Activated T-cell treated with anti-CD3 and anti-CD28 coated beads, Interleukin-2, amount 50 U/mL, for 48 hours (primary cell): Measurements from ENCODE around the gene LEMD1.
A peak's percentile ranks its signal among the peaks of the same experiment; 100 is the strongest.
"Not testable (repeated sequence)": the region's sequence is repeated elsewhere in the genome, so short reads cannot be mapped to it uniquely, and the experiment has no call there.

Experiments used
- DNase-seq, 2 experiments: peaks; one replicate each; pipeline ENCODE4 v3.0.0-alpha.2; 2020

Gene LEMD1

DNA sequence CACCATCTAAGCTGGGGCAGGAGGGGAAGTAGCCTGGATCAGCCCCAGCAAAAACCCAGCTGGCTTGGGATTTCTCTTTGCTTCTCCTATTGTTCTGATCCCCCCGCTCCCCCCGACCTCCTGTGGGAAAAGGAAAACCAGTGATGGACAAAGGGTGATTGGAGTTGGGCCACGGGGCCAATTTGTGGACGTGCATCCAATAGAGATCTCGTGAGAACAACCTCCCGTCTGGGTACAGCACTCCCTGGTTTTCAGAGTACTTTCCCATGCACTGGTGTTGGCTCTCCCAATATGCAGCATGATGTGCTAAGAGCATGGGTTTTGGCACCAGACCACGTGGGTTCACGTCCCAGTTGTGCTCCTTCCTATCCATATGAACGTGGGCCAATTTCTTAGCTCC, 25.0 kb upstream of the LEMD1 start:
- no peak for DNase-seq

DNA sequence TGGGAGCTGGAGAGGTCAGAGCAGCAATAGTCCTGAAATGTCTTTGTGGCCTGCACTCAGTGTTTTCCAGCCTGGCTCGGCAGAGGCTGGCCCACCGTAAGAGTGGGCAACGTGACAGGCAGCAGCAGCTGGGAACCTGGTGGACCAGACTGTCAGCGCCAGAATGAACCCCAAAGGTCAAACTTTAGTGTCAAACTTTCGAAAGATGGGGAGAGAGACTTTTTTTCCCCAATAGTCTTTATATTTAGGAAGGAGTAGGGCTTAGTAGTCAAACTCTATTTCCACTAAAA, 23.7 kb upstream of the LEMD1 start:
- no peak for DNase-seq

DNA sequence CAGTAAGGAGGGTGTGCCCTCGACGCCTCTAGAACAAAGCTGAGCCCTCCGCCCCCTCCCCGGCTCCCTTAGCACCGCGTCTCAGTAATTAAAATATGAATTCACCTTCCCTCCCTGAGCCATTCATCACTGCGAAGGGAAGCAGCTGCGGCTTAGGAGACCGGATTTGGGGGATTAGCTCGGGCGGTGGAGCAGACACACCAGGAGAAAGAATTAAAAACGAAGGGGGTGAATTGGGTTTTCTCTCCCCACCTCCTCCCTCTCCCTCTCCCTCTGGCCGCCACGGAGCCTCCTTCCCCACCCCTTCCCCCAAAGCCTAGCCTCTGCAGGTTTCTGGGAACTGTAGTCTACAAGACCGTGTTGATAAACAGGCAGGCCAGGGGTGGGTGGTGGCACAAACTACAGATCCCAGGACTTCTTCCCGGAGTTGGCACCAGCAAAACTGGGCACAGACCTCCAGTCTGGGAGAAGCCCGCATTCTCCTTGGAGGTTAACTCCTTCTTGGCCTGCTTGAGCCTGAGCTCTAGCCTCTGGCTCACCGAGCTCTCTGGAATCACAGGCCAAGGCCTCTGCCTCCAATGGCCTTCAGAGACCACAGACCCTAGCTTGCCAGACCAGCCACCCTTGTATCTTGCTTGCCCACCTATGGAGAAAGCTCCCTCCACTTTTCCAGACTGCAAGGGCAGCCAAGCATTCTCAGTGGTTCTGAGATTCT, 23.2 kb upstream of the LEMD1 start:
- DNase-seq, result no peak

DNA sequence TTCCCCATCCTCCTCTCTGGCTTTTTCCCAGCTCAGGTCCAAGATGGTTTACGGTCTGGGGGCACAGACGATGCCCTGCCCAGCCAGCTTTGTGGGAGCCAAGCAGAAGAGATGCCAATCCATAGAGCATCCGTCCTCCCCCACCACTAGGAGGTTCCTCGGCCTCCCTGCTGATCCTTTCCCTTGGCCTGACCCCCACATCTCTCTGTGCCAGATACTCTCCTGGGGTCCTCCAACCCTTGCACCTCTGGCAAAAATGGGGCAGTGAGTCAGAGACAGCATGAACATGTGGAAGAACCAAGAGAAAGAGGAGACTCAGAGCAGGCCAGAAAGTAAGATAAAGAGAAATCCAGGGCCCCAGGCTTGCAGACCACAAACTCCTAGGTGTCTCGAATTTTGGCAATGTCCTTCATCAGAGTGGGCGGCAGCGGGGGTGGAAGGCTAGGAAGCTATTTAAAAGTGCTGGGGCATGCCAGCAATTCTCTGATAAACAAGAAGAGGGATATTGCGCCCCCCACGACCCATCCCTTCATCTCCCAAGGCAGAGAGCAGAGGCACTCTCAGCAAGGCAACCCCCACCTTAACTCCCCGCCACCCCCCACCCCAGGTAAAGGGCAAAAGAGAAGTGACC, 22.6 kb upstream of the LEMD1 start:
- DNase-seq, result no peak

DNA sequence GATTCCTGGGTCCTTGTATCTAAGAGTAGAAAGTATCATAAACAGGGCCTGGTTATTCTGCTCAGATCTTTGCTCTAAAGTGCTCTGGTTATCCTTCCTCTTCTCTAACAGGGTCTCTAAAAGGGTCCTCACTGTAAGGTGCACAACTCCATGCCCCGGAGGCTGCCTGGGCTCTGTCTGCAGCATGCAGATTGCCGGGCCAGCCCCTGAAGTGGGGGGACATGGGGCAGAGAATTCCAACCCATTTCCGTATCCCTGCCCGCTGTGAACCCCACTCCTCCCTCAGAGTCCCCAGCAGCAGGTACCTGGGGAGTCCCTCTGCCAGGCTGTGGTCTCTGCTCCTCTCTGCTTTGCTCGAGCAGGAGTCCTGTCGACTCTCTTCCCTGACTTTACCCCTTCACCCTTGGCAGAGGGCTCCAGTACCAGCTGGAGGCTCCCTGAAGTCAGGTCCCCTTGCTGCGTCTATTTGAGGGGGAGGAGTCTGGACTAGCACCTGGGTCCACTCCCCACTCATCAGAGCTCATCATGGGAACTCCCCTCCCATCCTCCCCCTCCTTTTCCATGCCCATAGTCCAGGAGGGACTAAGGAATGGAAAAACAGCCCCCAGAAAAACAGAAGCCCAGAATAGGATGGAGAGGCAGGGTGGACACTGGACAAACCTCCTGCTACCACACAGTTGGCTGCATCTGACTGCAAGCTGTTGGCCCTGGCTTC, 21.9 kb upstream of the LEMD1 start:
- DNase-seq, result no peak

DNA sequence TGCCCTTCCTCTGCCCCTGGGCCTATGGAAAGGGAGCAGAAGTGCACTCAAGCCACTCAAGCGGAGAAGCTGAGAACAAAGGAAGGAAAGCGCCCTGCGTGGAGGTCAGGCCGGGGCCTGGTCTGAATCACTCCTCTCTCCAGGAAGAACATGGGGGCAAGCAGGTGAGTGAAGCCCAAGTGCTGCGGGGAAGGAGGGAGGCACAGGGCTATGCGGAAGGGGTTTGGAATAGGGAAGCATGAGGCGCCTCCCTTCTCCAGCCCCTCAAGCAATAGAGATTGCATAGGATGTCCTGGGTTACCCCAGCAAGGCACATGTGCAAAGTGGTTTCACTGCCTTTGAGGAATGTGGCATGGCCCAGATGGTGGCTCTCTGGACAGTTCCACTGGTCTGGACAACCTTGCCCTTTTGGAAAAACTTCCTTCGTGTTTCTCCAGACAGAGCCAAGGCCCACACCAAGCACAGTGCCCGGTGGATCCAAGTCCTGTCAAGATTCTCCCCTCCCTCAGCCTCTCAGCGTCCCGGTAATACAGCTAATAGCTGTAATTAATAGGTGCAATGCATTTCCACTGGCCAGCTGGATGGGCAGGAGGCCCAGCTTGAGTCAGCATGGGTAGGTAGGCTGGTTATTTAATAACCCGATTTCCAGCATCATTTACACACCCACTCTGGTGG, 20.3 kb upstream of the LEMD1 start:
- DNase-seq, result no peak

DNA sequence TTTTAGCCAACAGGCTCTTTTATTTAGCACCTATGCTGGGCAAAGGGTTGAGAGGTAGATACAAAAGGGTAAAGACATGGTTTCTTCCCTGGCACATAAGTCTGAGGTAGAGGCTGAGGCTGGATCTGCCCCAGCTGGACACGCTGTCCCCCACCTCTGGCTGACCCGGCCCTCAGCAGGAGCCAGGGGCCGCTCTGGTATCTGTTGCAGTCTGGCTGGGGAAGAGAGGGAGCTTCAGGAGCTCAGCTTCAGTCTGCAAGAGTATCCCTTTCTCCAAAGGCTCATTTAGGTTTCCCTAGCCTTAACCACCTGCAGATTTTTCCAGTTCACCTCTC, 19.8 kb upstream of the LEMD1 start:
- no peak for DNase-seq

DNA sequence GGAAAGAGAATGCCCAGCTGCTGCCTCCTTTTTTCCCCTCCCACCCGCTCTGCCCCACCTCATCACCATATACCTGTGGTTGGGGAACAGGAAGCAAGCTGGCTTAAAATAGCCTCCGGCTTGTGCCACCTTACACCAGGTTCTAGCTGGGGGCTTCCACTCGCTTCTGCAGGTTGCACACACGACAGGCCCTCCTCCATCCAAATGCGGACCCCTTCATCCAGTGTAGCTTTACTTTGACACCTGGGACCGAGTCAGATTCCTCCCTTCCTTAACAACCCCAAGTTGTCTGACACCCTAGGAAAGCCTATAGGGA, 19.4 kb upstream of the LEMD1 start:
- no peak for DNase-seq

DNA sequence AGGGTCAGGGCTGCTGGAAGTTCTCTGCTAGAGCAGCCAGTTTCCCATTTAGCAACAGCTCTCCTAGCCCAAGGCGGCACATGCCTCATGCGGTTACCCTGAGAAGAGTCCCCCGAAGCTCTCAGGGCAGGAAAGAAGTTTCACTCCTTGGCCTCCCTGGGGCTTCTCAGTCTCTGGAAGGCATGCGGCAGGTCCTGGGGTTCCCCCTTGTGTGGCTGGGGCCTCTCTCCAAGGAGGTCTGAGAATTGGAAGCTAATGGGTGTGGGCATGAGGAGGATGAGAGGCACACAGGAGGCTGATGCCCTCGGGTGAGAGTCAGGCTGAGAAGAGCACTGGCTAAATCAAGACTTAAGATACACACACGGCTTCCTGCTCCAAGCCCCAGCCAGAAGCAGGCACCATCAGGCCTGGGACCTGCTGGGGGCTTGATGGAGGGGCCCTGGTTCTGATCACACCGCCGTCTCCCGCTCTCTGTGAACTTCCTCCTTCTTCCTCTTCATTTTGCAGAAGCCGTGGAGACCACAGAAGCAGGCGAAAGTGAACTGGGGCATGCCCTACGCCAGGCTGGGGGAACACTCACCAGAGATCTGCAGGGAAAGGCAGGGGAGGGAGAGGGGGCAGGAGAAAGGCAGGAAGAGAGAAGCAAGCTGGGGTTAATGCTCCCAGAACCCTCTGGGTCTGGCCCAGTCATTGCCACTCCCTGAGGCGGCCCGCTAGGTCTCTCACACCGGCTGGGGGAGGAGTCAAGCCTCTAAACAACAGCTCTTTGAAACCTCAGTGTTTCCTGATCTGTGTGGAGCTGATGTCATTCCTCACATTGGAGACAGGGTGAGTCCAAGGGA, 18.8 kb upstream of the LEMD1 start:
- DNase-seq, result peak; percentile 82 to 84

DNA sequence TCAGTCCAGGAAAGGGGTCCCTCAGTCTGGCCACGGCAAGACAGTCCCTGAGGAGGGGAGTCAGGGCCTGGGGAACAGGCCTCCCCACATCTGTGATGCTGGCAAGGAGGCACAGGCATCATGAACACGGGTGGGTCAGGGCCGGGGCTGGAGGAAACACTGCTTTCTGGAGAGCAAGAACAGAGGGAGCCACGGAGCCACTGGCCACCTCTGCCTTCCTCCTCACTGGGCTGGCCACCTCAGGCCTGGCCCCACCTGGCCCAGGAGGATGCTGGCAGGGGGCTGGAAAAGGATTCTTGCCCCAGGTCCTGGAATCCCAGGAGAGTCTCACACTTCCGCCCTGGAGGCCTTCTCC, 18.2 kb upstream of the LEMD1 start:
- no peak for DNase-seq

DNA sequence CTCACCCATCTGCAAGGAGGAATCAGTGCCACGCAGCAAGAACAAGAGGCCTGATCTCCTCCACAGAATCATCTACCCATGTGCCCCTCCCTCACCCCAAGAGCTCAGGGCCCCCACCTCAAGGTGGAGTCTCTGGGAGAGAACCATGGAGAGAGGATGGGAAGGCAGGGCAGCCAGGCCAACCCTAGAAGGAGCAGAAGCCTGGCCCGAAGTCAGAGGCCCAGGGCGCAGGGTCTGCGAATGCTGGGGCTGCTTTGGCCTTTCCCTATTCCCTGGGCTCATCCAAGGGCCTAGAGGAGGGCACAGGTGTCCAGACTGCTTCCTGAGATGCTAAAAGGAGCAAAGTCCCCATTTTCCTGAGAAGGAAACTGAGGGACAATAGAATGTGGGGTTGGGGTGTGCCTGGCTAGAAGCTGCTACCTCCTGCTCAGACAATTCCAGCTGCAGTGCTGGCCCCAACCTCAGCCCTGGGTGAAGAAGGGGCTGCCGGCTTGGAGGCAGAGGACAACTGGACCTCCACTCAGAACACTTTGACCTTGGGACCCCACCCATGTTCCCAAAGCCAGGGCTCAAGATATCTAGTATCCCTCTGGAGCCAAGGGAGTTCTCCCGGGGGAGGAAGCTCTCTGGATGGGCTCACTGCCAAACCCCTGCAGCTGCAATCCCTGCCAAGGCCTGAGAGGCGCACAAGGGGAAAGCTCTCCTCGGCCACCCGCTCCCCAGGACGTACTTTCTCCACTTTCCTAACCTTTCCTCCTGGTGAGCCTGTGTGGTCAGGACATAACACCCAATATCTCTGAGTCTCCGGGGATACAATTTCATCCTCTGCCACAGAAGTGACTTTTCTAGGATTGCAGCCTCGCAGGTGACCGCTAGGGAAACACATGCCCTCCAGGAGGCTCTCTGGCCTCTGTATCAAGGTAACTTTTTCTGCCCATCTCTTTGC, 16.6 kb upstream of the LEMD1 start:
- no peak for DNase-seq

DNA sequence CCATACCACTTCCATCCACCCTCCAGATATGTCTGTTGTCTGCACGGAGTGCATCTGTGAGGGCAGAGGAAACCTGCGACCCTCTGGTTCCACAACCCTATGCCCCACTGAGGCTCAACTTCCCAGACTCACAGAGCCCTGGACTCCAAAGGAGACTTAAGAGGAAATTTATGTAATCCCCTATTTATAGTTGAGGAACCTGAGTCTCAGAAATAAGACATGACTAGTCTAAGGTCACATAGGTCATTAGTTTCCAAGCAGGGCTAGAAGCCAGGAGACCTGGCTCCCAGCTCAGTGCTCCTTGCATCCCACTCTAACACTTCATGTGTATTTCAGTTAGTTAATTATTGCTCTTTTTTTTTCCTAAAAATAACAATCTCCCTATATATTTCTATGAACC, 15.7 kb upstream of the LEMD1 start:
- no peak for DNase-seq

DNA sequence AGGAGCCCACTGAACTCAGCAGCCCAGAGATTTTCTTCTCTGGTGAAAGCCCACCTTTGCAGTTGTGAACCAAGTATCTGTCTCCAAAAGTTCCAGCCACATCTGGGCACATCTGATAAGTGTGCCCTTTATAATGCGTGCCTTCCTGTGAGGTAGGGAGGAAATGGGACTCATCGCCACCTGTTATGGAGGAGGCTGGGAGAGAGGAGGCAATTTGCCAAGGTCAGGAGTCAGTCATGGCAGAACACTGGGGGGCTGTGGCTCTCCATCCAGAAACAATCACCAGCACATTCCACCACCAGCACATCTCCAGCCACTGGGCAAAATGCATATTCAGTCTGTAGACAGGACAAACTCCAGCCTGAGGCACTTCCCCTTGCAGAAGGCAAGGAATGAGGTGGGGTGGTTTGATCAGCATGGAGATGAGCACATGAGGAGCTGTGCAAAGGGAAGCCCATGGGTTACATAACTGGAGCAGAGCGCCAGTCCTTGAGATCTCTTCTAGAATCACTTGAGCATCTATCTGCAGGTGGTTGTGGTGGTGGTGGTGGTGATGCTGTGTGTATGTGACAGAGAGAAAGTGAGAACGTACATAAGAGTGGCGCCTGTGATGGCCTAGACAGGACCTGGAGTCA, 15.0 kb upstream of the LEMD1 start:
- DNase-seq, result no peak

DNA sequence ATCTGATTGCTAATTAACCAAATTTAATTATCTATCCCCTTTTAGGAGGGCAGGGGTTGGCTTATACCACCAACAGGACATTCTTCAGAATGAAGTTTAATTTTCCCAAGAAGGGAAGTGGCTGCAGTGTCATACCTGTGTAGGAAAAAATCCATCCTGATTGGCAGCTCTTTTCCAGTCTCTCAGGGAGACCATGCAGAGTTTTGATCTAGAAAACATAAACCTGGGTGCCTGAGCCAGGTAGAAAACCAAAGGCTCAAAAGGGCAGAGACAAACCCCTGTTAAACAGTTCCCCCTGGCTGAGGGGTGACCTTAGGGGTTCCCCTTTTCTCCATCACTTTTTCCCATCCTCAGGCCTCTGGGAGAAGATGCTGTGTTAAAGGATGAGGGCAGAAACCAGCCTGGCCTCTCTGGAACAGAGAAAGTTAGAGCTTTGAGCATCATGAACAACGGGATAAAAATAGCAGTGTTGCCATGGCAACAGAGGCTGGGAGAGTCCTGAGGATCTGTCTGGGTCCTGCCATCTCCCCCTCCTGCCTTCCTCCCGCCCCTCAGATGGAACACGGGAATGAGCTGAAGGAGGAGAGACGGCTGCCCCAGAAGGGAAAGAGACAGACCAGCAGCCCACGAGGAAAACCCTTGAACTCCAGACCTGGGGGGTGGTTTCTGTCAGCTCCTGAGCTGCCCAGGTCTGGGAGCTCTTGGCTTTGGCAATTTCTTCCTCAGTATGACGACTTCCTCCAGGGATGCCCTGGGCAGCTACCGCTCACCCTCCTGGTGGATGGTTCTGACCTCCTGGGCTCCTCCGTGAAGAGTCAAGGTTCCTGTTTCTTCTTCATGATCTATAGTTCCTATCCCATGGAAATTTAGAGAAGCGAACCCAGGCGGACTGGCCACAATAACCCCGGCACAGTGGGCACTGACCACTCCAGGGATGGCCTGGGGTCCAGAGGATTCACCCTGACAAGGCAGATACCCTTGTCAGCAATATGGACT, 14.0 kb upstream of the LEMD1 start:
- no peak for DNase-seq

DNA sequence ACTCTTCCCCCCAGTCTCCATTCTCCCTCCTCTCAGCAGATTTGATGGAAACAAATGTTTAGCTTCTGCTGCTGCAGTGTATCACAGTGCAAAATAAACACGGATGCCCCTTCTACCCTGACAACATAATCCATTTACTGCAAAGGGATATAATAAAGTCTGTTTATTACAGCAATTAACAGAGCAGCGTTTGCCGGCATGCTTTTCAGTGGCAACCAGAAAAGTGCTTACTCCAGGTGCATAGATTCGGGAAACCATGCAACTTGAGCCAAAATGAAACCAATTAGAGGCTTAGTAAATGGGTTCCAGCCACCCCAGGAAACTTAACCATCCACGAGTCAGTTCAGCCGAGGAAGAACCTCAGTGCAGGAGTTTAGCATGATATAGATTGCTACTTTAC, 12.9 kb upstream of the LEMD1 start:
- no peak for DNase-seq

DNA sequence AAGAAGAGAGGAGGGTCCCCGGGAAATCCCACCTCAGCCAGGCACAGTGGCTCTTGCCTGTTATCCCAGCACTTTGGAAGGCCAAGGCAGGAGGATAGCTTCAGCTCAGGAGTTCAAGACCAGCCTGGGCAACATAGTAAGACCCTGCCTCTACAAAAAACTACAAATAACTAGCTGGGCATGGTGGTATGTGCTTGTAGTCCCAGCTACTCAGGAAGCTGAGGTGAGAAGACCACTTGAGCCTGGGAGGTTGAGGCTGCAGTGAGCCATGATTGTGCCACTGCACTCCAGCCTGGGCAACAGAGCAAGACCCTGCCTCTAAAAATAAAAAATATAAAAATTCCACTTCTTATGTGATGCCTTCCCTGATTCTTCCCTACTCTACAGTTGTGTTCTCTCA, 10.8 kb upstream of the LEMD1 start:
- not testable (repeated sequence) for DNase-seq

DNA sequence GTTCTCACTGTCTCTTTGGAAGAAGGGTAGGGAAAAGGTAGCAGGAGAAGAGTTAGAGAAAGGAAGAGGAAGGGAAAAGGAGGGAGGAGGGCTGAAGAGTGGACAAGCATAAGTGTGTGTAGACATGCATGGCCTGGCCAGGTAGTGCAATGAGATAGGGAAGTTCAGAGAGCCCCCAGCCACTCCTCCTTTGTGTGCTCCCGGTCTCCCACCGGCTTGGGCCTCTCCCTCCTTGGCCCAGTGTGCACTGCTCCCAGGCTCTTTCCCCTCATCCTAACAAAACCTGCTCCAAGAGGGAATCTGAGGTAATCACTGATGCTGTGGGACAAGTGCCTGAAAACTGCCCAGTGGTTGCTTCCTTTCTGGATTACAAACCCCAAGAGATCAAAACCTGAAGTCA, 10.3 kb upstream of the LEMD1 start:
- no peak for DNase-seq

DNA sequence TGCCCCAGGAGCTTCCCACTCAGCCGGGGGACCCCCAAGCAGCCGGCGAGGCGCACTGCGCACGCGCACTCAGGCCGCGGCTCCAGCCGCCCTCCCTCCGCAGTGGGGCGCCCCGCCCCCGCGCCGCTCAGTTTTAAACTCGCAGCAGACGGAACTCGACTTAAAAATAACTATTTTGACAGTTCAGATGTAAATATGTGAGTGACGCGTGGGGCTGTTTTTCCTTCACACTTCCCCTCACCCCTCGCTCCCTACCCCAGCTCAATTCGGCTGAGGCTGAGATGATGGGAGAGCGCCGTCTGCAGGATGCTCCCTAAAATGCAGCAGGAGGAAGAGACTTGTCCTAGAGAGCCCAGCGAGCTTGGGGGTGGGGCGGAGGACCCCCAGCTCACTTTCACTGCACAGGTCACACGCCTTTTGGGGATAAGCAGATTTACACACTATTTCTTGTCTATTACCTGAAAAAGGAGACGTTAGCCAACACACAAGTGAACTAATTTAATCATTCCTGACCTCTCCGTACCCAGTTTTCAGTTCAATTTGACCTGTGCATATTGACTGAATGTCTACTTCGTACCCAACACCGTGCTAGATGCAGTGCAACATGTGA, 8.9 kb upstream of the LEMD1 start:
- DNase-seq, result peak; percentile 72 to 74

DNA sequence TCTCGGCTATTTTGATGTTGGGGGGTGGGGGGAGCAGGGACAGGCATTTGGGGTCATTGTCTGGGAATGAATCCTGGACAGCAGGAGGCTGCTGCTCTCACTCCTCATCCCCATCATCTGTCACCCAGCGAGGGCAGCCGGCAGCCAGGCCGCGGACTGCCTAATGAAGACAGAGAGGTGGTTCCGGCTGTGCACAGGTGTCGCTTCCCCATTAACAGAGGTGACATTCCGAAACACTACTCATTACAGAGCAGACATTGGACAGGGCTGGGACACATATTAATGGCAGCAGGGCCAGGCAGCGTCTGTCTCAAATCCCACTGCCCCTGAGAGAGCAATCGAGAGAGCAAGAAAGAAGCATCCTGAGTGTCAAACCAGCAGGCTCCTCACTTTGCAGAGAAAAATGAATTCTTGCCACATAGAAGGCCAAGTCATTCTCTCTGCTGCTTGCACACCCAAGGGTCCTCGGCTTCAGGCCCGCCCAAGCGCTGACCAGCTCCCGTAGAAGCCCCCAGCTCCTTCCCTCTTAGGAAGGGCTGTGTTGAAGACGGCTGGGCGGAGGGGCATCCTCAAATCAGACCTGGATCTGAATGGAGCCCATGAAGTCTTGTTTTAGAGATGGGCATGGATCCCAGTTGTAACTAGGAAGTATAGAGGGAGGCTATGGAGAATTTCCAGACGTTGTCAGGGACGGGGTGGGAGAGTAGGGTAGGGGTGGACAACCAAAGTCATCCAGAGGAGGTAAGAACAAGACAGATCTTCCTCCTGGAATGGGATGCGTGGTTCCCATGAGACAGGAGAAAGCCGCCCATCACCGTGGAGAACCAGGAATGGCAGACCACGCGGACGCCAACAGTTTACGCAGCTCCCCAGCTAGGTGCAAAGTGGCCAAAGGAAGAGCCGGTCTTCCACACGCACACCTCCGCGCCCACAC, 8.2 kb upstream of the LEMD1 start:
- DNase-seq, result no peak
